Right hindlimb (tissue), 1 donor: Measurements from ENCODE around the gene SLC9A9.

Experiments
- DNase-seq: peaks from one replicate; pipeline ENCODE4 v3.0.0-alpha.2; 2018

The SLC9A9 gene

DNA sequence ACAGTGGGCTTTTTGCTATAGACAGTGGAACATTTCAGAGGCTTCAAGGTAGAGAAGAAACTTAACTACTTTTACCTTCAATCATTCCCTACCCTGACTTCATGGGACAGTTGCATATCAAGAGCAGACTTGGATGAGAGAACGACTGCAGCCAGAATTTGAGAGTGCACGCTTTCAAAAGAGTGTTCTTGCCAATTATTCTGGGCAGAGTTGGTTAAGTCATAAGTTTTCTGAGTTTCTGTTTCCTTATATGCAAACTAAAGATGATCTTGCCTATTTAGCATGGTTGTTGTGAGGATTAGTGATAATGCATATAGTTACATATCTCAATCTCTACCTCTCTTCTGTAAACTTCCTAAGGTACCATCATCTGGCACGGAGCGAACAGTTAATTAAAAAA is 7.6 kb downstream of the SLC9A9 start:
- DNase-seq = no peak

GRCh38 chr3:143839980-143840379 is 8.3 kb downstream of the SLC9A9 start:
- no peak for DNase-seq

DNA sequence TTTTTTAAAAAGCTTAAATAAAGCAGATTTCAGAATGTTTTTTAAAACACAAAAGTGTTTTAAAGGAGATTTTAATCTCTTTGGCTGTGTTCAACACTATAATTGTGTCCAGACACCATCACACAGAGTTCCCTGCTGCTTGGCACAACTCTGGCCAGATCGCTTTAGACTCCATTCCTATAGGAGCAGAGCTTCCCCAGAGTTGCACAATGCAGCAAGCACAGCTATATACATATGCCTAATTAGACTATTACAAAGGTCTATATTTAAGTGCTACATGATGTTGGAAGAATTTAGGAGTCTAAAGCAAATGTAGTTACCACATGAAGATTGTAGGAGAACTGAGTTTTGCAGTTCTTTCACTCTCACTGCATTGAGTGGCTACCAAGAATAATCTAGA is 11.2 kb downstream of the SLC9A9 start:
- DNase-seq = no peak

- no peak for DNase-seq
These were observed 13.0 kb downstream of the SLC9A9 start for GRCh38 chr3:143835312-143835711.

- DNase-seq = no peak
These were observed 15.8 kb downstream of the SLC9A9 start for GRCh38 chr3:143832433-143832832.

DNA sequence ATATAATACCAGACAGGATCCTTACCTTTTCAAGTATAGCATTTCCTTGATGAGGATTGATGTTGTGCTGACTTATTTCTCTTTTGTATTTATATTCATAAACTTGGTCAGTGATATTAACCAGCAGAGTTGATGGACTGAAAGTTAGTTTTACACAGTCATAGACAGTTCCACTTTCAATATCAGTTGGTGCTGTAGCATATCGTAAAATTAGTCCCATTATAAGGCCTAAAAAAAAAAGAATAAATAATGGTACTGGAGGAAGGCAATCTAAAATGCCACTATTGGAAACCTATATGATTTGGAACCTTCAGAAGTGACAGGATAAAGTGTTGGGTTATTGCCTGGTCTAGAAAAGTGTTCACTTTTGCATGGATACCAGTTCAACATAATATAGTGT is 16.3 kb downstream of the SLC9A9 start:
- DNase-seq = no peak

- DNase-seq = no peak
These were observed 17.1 kb downstream of the SLC9A9 start for GRCh38 chr3:143831208-143831607.

GRCh38 chr3:143830786-143831185 is 17.5 kb downstream of the SLC9A9 start:
- DNase-seq = no peak

GRCh38 chr3:143830063-143830462 is 18.2 kb downstream of the SLC9A9 start:
- DNase-seq = no peak

GRCh38 chr3:143827425-143827824 is 20.8 kb downstream of the SLC9A9 start:
- DNase-seq = no peak

DNA sequence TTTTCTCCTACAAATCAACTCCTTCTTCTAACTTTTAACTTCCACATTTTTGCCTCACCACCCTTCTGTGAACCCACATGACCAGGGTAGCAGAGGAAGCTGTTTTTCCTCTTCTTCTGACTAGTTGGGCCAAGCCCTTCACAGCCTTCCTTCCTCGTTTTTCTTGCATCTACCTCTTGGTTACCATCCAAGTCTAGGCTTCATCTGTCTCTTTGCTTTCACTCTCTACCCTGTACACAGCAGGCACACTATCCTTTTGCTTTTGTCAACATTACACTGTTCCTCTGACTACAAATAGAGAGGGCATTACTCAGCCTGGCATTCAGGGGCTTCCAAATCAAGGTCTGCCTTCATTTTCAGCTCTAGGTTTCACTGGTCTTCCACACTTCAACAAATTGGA is 22.0 kb downstream of the SLC9A9 start:
- no peak for DNase-seq

GRCh38 chr3:143825513-143825912 is 22.8 kb downstream of the SLC9A9 start:
- DNase-seq = no peak

- peak; percentile 43 for DNase-seq
These were observed 23.4 kb downstream of the SLC9A9 start for GRCh38 chr3:143824735-143825385.

DNA sequence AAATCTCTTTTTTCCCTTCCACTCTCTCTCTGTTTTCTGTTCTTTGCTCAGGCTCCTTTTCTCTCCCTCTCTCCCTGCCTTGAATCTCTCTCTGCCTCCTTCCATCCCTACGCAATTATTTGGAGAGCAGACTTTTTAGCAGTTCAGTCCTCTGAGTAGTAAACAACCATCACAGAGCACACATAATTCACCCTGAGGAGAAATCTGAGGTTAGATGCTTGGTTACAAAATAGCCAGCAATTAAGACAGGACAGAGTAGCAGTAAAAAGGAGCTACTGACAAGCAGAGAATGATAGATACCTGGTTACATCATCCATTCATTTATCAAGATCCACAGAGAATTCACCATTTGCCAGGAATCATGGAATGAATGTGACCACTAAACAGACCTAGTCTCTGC is 25.5 kb downstream of the SLC9A9 start:
- no peak for DNase-seq

DNA sequence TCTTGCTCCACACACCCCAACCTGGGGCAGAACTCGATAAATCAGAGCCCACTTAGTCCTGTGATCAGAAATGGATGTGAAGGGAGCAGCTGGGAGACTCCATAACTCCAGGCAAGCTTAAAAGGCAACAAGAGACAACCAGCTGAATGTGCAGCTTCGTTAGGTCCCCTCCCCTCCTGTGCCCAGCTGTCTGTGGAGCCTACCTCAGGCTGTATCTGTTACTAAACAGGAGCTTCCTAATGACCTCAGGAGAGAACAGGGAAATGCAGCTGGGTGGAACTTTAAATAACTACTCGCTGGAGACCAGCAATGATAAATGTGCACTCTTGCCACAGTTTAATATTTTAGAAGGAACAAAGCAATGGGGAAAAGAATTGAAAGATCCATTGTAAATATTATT is 25.9 kb downstream of the SLC9A9 start:
- DNase-seq = peak; percentile 53

GRCh38 chr3:143821862-143822261 is 26.4 kb downstream of the SLC9A9 start:
- no peak for DNase-seq

- no peak for DNase-seq
These were observed 27.6 kb downstream of the SLC9A9 start for GRCh38 chr3:143820466-143821221.

DNA sequence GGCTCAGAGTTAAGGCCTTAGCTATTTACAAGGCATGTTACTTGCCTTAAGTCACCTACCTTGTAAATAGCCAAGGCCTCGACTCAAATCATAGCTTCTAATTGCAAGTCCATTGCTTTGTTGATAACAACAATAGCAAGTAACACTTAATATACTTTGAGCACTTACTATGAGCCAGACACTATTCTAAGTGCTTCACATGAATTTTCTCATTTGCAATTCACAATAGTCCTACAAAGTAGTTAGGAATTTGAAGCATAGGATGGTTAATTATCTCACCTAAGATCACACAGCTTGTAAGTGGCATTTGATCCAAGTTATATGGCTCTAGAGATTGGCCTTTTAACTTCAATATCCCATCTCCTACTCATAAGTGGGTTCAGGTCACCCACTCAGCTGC is 28.4 kb downstream of the SLC9A9 start:
- DNase-seq = no peak

GRCh38 chr3:143814443-143814889 is 33.8 kb downstream of the SLC9A9 start:
- DNase-seq = no peak

DNA sequence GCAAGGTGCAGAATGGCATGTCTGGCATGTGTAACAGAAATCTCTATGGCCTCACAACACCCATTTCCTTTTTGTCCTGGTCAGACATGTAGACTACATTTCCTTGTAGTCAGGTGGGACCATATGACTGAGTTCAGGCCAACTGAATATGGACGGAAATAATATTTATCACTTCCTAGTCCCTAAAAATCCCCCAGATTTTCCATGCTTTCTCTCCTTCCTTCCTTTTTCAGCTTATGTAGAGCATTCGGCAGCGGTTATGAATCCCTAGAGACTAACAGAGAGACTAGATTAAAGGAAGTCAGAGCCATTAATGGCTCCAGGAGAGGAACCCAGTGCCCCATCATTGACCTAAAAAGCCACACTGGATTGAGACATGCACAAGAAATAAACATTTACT is 35.8 kb downstream of the SLC9A9 start:
- DNase-seq = no peak

DNA sequence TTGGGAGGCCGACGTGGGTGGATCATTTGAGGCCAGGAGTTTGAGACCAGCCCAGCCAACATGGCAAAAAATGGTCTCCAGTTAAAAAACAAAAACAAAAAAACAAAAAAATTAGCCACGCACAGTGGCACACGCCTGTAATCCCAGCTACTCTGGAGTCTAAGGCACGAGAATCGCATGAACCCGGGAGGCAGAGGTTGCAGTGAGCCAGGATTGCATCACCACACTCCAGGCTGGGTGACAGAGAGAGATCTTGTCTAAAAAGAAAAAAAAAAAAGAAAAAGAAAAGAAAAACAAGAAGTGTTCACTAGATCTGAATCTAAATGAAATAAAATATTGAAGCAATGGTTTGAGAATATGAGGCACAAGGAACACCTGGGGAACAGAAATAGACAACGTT is 36.7 kb downstream of the SLC9A9 start:
- no peak for DNase-seq

GRCh38 chr3:143810953-143811265 is 37.4 kb downstream of the SLC9A9 start:
- no peak for DNase-seq

- DNase-seq = no peak
These were observed 37.9 kb downstream of the SLC9A9 start for GRCh38 chr3:143810166-143810952.

DNA sequence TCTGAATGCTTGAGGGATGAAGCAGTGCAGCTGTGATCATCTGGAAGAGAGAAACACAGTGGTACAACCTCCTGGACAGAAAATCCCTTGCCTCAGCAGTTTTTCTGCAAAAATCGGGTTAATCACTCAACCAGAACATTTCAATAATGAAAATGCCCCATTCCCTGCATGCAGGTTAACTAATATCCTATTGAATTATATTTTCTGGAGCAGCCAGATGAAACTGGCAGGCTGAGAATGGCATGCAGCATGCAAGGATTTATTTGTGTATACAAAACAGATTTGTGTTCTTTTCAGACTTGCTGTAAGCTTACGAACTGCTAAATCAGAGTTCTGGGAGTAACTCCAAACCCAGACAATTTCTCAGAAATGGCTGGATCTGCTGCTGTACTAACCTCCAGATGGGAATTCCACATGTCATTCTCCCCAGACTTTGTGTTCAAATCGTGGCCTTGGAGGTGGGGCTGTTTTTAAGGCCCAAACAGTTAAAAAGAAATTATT is 39.1 kb downstream of the SLC9A9 start:
- peak; percentile 81 for DNase-seq
